HG03039 (cell line): ENCODE data around the gene POFUT1.
"Not testable (repeated sequence)": the region's sequence is repeated elsewhere in the genome, so short reads cannot be mapped to it uniquely, and the experiment has no call there.

Source experiments
- ATAC-seq: cut with Tn5 transposase; IDR thresholded peaks from one replicate; pipeline ENCODE4 v1.9.1; 2021; ENCODE audit warnings: mild to moderate bottlenecking, moderate library complexity; ENCODE audit not compliant: unreplicated experiment

POFUT1 gene

GRCh38 chr20:32232326-32232886 lies 24.7 kb downstream of the POFUT1 start:
- ATAC-seq, result no peak

- ATAC-seq, result no peak
These were observed 25.6 kb downstream of the POFUT1 start for GRCh38 chr20:32233286-32233685.

GRCh38 chr20:32234135-32234808 lies 26.6 kb downstream of the POFUT1 start:
- no peak for ATAC-seq

GRCh38 chr20:32235331-32236047 lies 27.8 kb downstream of the POFUT1 start:
- no peak for ATAC-seq

GRCh38 chr20:32236048-32236533 lies 28.4 kb downstream of the POFUT1 start:
- ATAC-seq, result no peak

- ATAC-seq, result no peak
These were observed 29.1 kb downstream of the POFUT1 start for GRCh38 chr20:32236819-32237218.

GRCh38 chr20:32237419-32237818 lies 29.7 kb downstream of the POFUT1 start:
- ATAC-seq, result no peak

GRCh38 chr20:32238483-32239425 lies 31.1 kb downstream of the POFUT1 start:
- no peak for ATAC-seq

- no peak for ATAC-seq
These were observed 32.5 kb downstream of the POFUT1 start for GRCh38 chr20:32240205-32240604.

GRCh38 chr20:32241807-32242206 lies 34.1 kb downstream of the POFUT1 start:
- no peak for ATAC-seq

GRCh38 chr20:32244150-32244823 lies 36.6 kb downstream of the POFUT1 start:
- no peak for ATAC-seq

GRCh38 chr20:32244959-32245358 lies 37.3 kb downstream of the POFUT1 start:
- ATAC-seq, result no peak

GRCh38 chr20:32246208-32246607 lies 38.5 kb downstream of the POFUT1 start:
- not testable (repeated sequence) for ATAC-seq

GRCh38 chr20:32248043-32248442 lies 40.4 kb downstream of the POFUT1 start:
- no peak for ATAC-seq

- ATAC-seq, result no peak
These were observed 41.5 kb downstream of the POFUT1 start for GRCh38 chr20:32249030-32249738.

GRCh38 chr20:32251470-32251869 lies 43.8 kb downstream of the POFUT1 start:
- no peak for ATAC-seq

- ATAC-seq, result no peak
These were observed 44.5 kb downstream of the POFUT1 start for GRCh38 chr20:32252189-32252588.

GRCh38 chr20:32260973-32261372 lies 53.3 kb downstream of the POFUT1 start:
- not testable (repeated sequence) for ATAC-seq

- no peak for ATAC-seq
These were observed 54.0 kb downstream of the POFUT1 start for GRCh38 chr20:32261644-32262043.
